Gastrocnemius medialis (tissue), 4 donors: ENCODE results near the gene OPCML.

Experiments used
- CTCF ChIP-seq, 5 experiments: fragments of 450-650 bp in 3 of 5; fragments of 200-600 bp in 2 of 5; sonication (generic) in 2 of 5; IDR thresholded peaks in 4 of 5; conservative IDR thresholded peaks in 1 of 5; 1 replicate in 4 of 5; 2 replicates in 1 of 5; pipeline ENCODE4 v1.5.1; 2016 to 2019; ENCODE audit warnings: antibody characterized with exemption in 5 of 5, mild to moderate bottlenecking in 3 of 5, moderate library complexity in 3 of 5
- POLR2A ChIP-seq, 2 donors: fragments of 450-650 bp; IDR thresholded peaks; one replicate each; pipeline ENCODE4 v1.6.1; 2017; ENCODE audit warnings: antibody characterized with exemption in 2 of 2, mild to moderate bottlenecking in 2 of 2, moderate library complexity in 2 of 2

- TF ChIP-seq CTCF (IDR thresholded peaks at IDR 0.05 in 4 of 5, conservative IDR thresholded peaks at IDR 0.05 in 1 of 5) (no peak), POLR2A (IDR thresholded peaks at IDR 0.05) (no peak)
These were observed 538.3 kb downstream of the OPCML start for GRCh38 chr11:132993991-132994502.
